ENCODE results near the gene IFT88. TPM values are rescaled to one million over a fixed set of nuclear protein-coding genes. Genes with fewer than 3 reads are reported as not detected.
A peak's percentile ranks its signal among the peaks of the same experiment; 100 is the strongest.

The IFT88 gene
- total RNA-seq, 1 donor: 21.1 TPM

GRCh38 chr13:20546556-20546955 is 20.4 kb upstream of the IFT88 start:
- no peak overlapping the region for H3K4me3 ChIP-seq (ENCODE audit: low read depth, low read length)
- no peak for TF ChIP-seq CTCF (IDR thresholded peaks at IDR 0.05; ENCODE audit: insufficient read depth, low read length)
- DNase-seq (ENCODE audit: low read depth): no peak

GRCh38 chr13:20547479-20547908 is 19.5 kb upstream of the IFT88 start:
- DNase-seq (ENCODE audit: low read depth): no peak
- no peak overlapping the region for H3K4me3 ChIP-seq (ENCODE audit: low read depth, low read length)
- no peak for TF ChIP-seq CTCF (IDR thresholded peaks at IDR 0.05; ENCODE audit: insufficient read depth, low read length)

- no peak for DNase-seq (ENCODE audit: low read depth)
- no peak overlapping the region for H3K4me3 ChIP-seq (ENCODE audit: low read depth, low read length)
- TF ChIP-seq CTCF (IDR thresholded peaks at IDR 0.05; ENCODE audit: insufficient read depth, low read length): no peak
These were observed 16.2 kb upstream of the IFT88 start for GRCh38 chr13:20550799-20551198.

GRCh38 chr13:20553311-20553710 is 13.6 kb upstream of the IFT88 start:
- DNase-seq (ENCODE audit: low read depth): peak; percentile 17
- H3K4me3 ChIP-seq (ENCODE audit: low read depth, low read length): no peak overlapping the region
- no peak for TF ChIP-seq CTCF (IDR thresholded peaks at IDR 0.05; ENCODE audit: insufficient read depth, low read length)

GRCh38 chr13:20558982-20559381 is 8.0 kb upstream of the IFT88 start:
- no peak overlapping the region for H3K4me3 ChIP-seq (ENCODE audit: low read depth, low read length)
- DNase-seq (ENCODE audit: low read depth): no peak
- no peak for TF ChIP-seq CTCF (IDR thresholded peaks at IDR 0.05; ENCODE audit: insufficient read depth, low read length)

- DNase-seq (ENCODE audit: low read depth): no peak
- H3K4me3 ChIP-seq (ENCODE audit: low read depth, low read length): no peak overlapping the region
- TF ChIP-seq CTCF (IDR thresholded peaks at IDR 0.05; ENCODE audit: insufficient read depth, low read length): no peak
These were observed 7.1 kb upstream of the IFT88 start for GRCh38 chr13:20559659-20560356.

- no peak overlapping the region for H3K4me3 ChIP-seq (ENCODE audit: low read depth, low read length)
- DNase-seq (ENCODE audit: low read depth): no peak
- no peak for TF ChIP-seq CTCF (IDR thresholded peaks at IDR 0.05; ENCODE audit: insufficient read depth, low read length)
These were observed 5.2 kb upstream of the IFT88 start for GRCh38 chr13:20561741-20562140.
